Urothelium cell line (cell line): Measurements from ENCODE around the gene IFFO2.
A peak's percentile ranks its signal among the peaks of the same experiment; 100 is the strongest.

Source experiments
- DNase-seq: peaks from one replicate; pipeline ENCODE4 v3.0.0; 2011; ENCODE audit warnings: low spot score, mixed read lengths
- FAIRE-seq: peaks from 2 replicates; lab custom pipeline; 2011; peaks lifted over from hg19 to GRCh38; lab: Jason Lieb, UNC

Gene IFFO2

DNA sequence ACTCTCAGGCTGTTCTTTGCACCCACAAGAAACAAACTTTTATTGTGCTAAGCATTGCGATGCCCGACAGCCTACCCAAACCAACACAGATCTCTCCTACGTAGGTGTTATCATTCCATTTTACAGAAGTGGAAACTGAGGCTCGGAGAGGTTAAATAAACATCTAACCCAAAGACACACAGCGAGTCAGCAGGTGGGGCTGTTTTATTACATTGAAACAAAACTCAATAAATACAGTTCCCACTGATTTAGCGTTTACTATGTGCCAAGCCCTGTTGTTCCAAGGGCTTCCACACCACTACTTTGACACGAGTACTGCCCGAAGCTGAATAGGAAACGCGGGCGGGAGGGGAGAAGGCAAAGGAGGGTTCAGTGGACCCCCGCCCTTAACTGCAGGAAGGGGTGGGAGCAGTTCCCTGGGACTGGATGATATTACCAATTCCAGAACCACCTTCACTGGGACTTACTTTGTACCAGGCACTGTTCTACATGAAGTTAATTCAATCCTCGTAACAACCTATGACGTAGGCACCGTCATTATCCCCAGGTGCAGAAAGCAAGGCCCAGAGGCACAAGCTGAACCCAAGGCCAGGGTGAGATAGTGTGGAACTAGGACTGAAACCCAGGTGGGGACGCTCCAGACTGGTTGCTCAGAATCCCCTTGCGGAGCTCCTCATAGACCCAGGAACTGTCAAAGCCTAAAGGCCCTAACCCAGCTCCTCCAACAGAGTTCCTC lies 34.8 kb downstream of the IFFO2 start:
- DNase-seq (no peak), FAIRE-seq (no peak)

DNA sequence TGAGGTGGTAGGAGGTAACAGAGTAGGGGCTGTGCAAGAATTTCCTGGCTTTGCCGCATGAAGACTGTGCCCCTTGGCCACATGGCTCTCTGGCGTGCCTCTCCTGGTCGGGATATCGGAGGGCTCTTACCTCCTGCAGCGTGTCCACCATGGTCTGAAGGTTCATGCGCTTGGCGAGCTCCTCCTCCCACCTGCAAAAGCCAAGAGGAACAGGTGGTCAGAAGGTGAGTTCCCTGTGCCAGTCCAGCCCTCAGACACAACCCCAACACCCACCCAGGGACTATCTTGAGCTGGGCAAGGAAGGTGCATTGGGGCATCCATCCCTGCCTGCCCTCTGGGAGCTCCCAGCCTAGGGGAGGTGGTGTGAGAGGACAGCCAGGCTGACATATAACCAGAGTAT lies 35.5 kb downstream of the IFFO2 start:
- FAIRE-seq: no peak

DNA sequence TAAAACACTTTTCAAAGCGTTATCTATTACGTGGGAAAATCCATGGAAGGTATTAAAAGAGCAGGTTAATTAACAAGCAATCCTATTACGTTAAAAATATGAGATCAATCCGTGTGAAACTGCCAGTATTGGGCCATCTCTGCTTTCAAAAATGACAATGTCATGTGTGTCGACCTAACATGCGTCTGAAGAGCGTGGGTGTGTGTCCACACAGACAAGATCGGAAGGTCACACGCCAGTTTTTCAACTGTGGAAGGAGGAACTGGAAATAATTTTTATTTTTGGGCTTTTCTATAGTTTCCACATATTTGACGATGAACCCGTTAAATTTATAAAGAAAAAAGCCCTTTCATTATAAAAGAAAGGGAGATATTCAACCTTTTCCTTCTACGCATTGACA lies 36.5 kb downstream of the IFFO2 start:
- DNase-seq (no peak), FAIRE-seq (no peak)

More for the DNA sequence above, 35.5 kb downstream of the IFFO2 start:
- DNase-seq: no peak

DNA sequence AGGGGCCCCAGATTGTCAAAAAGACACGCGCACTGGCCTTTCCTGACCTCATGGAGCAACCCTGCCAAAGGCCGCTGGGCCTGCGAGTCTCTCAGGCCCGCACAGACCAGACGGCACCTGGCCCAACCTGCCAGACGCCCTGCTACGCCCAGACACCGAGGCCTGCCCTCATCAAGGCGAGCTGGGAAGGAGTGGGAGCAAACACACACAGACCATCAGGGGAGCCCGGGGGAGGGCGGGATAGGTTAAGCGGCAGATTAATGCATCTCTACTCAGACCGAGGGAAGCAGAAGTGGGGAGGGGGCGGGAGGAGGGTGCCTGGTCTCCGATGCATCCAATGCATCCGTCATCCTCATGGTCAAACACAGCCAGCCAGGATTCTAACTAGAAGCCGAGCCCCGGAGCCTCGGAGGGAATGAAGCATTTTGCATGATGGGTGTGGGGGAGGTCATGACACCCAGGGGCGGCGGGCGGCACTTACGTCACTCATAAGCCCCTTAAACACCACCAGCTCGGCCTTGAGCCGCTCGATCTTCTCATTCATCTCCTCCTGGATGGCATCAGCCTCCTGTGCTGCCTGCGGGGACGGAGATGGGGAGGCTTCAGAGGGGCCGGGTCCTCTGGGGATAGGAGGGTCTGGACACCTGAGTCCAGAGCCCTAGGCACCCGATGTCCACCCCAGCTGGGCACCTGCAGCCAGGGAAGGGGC lies 37.1 kb downstream of the IFFO2 start:
- DNase-seq: no peak
- FAIRE-seq: no peak

DNA sequence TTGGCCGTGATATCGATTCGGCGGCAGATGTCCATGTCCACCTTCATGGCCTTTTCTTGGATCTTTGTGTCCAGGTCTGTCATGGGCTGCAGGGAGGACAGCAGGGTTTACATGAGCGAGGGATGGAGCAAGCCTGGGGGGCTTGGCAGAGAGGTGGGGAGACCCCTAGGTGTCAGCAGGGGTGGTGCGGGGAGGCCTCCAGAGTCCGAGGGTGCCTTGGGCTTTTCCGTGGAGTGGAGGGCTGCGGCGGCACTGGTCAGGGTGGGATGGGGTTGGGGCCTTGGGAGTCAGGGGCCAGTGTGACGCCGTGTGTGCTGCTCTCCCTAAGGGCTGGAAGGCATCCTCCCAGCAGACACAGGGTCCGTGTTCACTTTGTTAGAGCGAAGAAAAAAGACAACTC lies 38.1 kb downstream of the IFFO2 start:
- FAIRE-seq: no peak
- no peak for DNase-seq

DNA sequence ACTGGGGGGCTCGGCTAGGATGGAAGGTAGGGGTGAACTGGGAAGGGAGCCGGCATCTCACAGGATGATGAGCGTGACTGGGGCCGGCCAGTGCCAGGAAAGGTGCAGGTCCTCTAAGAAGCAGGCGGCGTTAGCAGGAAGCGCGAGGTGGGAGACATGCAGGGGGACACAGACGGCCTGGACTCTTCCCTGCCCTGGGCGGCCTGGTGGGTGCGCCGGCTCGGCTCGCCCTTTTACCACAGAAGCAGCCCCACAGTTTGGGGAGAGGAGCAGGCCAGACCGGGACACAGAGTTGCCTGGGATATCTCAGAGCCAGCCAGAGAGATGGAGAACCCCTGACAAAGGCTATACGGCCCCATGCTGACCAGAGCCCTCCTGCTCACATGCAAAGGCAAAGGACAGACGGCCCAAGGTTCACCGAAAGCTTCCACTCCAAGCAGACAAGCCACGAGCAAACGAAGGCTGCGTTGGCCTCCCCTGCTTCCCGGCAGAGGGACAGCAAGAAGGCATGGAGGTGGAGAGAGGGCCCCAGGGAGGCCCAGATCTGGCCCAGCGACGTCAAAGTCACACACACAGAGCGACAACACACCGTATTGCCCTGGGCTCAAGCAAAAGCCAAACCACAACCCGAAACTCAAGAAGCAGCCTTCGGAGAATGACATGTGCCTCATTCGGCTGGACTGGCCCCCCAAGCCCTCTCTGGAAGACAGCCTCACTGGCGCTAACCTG lies 39.2 kb downstream of the IFFO2 start:
- DNase-seq (no peak), FAIRE-seq (no peak)

DNA sequence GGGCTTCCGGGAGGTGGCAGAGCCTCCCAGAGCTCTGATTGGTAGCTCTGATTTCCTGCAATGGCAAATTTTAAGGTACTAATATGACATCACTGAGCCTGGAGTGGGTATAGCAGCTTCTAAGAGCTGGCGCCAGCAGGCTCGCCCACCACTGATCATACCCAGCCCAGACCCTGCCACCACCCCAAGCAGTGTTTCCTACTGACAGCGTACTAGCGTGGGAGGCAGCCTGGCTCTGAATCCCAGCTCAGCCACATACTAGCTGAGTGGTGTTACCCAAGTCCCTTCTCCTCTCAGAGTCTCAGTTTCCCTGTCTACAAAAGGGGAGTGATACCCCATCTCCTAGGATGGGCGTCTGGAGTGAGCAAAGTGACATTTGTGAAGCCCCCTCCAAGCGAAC lies 41.1 kb downstream of the IFFO2 start:
- DNase-seq: no peak
- FAIRE-seq: no peak

DNA sequence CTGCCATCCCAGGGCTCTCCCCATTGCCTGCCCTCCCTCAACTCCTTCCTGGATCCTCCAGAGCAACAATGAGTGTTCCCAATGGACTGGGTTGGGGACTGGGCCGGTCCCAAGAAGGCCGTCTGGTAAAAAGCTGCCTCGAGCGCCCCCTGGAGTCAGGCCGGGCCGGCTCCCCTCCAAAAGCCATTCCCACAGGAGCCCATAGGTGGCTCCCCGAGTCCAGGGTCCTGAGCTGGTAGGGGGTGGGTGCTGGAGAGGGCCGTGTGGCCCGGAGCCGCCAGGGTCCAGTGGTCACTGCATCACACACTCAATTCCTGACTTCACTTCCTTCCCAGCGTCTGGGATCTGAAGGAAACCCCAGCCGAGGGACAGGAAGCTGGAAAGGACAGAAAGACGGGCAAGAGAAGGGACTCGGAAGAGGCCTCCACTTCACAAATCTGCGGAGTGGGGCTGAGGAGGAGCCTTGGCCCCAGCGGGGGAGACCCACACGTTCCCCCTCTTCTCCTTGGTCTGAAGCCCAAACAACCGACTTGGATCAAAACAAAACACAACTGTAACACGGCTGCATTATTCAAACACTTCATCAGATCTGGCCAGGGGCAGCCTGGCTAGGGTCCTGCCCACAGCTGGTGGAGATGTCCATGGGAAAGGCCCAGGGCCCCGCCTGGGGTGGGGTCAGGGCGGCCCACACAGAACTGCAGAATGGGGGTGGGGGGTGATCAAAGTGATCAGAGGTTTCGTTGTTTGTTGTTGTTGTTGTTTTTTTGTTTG lies 43.2 kb downstream of the IFFO2 start:
- FAIRE-seq (no peak), DNase-seq (peak; percentile 86)

DNA sequence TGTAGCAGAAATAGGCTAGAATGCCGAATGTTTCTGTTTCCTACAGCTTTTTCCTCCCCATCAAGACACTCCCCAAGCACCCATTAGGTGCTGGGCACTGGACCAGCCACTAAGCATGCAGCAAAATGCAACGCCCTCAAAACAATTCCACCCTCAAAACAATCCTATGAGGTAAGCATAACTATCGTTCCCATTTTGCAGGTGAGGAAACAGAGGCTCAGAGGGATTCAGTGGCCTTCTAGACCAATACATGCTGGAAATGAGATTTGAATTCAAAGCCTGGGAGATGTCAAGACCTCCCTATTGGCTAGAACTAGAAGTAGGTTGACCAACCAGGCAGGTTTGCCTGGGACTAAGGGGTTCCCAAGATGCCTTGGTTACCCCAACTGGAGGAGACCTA lies 43.9 kb downstream of the IFFO2 start:
- no peak for FAIRE-seq

DNA sequence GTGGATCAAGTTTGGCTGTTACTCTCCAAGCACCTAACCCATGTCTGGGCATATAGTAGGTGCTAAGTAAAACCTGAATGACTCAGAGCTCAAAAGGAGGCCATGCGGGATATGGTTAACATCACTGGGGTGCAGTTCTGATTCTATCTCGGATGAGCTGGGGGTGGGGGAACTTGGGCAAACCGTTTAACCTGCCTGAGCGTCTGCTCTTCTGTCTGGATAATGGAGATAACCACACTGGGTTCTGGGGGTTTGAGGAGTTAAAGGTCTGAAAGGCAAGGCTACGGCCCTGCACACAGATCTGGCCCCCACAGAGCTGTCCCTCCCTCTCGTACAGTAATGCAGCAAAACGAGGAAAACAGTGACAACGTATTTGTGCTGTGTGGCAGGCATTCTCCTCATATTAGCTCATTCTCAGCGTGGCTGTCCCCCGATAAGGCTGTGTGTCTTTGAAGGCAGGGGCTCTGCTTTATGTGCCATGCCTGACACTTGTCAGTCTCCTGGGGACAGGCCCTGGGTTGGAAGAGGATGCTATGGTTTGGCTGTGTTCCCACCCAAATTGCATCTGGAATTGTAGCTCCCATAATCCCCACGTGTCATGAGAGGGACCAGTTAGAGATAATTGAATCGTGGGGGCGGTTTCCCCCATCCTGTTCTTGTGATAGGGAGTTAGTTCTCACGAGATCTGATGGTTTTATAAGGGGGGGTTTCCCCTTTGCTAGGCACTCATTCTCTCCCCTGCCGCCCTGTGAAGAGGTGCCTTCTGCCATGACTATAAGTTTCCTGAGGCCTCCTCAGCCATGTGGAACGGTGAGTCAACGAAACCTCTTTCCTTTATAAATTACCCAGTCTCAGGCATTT lies 47.3 kb downstream of the IFFO2 start:
- DNase-seq: no peak
- FAIRE-seq: no peak

More for the DNA sequence above, 43.9 kb downstream of the IFFO2 start:
- no peak for DNase-seq

DNA sequence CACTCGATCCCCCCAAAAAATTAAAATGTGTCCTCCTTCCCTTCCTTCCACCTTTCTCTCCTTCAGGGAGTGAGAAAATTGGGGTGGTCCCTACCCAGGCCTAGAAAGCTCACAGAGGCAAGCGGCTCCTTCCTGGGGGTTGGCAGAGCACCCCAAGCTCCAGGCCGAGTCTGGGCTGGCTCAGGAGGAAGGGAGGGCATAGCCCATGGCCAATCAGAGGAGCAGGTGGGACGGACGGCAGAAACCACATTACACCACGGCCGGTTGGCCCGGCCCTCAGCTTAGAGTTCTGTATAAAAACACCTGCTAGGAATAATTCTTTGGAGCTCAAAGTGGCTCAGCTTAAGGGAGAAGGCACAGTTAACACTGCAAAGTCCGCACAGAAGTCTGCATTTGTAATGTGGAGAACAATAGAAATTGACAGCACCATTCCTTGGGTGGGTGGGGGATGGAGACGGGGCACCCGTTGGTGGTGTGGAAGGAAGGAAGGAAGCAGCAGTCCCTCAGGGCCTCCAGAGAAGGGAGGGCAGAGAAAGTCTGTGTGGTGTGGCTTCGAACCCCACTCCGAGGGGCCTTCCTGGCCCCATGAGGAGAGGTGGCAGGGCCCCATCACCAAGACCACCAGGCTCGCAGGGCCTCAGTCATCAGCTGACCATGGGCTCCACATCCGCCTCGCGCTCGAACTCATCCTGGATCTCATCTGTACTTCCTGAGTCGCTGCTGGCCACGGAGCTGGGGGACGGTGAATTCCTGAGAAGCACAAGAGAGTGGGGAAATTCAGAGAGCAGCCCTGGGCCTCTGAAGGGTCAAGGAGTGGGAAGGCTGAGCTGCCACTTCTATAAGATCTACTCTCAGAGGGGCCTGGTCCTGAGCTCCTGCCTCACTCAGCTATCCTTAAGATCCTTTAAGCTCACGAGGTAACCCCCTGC lies 48.3 kb downstream of the IFFO2 start:
- DNase-seq (no peak), FAIRE-seq (no peak)

DNA sequence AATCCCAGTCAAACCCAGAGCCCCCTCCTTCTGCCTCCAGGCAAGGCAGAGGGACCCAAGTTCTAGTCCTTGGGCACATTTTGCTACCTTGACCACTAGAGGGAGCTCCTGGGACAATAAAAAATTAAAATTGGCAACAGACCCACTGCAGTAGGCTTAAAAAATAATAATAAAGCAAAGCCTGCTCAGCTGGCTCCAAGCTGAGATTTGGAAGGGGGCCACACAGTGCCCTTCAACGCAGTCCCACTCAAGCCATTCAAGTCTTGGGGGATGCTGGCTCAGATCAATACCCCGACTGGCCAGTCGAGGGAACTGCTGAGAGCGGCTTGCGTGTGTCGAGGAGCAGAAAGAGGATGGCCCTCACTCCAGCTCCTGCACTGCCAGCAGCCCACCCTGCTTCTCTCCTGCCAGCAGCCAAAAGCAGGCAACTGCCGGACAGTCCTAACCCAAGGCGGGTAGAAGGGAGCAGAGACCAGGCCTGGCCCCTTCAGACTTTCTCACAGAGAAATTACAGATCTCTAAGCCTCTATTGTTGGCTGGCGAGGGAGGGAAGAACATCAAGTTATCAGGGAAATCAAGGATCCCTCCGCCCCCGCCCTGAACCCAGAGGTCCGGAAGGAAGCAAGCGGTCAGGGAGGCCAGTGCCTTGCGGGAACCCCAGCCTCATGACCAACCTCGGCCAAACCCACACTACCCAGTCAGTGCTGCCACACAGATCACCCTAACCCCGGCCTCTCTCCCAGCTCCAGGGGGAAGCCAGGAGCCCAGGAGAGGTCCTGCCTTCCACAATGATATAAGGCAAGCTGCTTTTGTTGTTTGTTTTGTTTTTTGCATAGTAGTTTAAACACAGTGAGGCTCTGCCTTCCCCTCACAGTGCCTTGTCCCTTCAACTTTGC lies 49.2 kb downstream of the IFFO2 start:
- no peak for FAIRE-seq

DNA sequence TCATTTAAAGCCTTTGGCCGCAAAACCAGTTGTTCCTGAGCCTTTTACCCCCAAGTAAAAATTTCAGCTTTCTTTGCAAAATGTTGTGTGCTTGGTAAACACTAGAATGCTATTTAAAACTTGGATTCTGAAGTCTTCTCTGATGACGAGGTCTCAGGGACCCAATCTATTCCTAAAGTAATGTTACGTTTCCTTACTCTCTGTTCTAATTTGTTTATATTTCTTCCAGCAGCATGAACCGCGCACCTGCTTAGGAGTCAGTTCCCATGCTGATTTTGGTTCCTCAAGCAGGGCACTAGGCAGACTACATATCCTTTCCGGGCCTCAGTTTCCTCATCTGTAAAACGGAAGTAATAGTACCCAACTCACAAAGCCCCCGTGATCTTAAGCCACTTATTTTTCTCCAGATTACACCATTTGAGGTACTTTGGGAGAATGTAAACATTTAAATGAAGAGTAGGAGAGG lies 53.2 kb downstream of the IFFO2 start:
- DNase-seq (no peak), FAIRE-seq (no peak)

More for the DNA sequence above, 49.2 kb downstream of the IFFO2 start:
- peak; percentile 61 for DNase-seq

DNA sequence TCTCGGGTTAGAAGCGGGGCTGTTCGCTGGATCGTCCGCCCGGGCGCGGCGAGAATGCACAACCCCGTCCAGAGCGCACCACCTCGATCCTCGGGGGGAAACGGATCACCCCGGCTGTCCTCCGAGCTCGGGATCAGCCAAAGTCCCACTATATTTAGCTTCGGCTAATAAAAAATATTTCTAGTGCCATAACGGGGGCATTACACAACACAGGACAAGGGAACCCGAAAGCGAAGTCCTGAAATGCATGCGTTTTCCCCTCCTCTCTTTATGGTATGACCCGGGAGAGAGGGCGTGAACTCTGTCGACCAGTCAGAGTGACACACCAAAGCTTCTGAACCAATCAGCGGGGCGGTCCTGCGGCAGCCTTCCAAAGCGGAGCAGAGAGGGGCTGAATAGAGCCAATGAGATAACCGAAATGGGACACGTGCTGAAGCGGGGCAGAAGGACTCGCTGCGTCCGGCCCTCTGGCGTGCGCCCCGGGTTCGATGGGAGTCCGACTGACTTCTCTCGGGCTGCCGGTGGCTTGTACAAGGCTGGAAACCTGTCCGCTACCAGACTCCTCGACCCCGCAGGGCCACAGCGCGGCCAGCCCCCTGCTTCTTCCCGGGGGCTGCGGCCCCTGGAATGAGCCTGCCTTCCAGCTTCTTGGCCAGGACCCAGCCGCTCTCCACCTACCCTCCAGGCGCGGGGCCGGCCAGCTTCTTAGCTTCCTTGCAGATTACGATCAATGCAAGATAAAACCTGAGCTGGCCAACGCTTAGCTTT lies 53.8 kb downstream of the IFFO2 start, which contains the start of gene ALDH4A1:
ALDH4A1 (minus strand) TSS at position 33 of the 768 bp plus-strand sequence; CDS start at position 1, 32 bp downstream.
- peak; percentile 98 for DNase-seq
- peak; percentile 91 for FAIRE-seq

DNA sequence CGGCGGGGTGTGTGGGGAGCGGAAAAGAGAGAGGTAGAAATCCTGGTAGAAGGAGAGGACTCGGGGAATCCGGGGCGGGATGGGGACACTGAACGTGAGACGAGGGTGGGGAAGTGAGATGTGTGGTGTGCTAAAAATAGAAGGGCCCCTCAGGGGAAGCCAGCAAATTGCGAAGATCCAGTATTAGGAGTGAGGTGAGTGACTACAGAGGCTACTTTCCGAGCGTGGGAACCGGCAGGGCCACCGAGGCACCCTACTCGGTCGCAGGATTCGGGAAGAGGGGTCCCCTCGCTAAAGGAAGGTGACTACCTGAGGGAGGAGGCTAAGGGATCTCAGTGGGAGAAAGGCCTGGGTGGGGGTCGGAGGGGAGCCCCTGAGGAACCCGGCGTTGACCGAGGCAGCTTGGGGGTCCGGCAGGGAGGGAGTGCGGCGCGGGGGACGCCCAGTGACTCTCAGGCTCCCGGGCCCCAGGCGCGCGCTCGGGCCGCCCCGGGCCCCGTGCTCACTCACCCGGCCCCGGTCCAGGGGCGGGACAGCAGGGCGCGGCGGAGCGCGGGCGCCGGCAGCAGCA lies 54.4 kb downstream of the IFFO2 start:
- FAIRE-seq (no peak), DNase-seq (peak; percentile 20)

DNA sequence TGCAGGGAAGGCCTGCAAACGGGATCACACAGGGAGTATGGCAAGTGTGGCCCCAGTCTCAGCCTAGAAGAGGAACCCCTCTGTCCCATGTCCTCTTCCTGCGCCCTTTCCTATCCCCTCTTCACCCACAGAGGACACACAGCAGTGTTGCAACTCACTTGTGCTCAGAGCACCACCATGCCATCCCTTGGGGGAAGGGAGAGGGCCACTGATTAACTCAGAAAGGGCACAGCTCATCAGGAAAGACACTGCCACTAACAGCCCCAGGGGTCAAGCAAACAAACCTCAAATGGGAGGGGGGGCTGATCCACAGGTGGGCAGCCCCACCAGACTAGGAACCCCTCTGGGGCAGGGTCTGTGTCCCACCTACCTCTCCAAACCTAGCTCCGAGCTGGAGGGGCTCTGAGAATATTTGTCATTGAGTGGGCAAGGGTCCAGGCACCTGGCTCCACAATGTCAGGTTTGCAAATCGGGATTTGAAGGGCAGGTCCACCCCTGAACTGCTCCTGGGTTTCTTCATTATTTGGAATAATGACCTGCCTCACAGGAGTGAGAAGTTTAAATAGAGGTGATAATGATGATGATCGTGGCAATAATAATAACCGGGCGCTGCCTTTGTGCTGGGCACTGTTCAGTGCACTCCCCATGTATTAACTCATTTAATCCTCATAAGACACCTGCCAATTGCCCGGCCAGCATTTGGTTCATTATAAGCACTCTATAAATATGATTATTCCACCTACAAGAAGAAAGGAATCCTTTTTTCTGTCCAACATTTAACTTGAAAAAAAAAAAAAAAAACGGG lies 55.1 kb downstream of the IFFO2 start:
- DNase-seq: no peak
- no peak for FAIRE-seq
